Ascending aorta (tissue), 2 donors: ENCODE data around the gene CLIC3. TPM values are rescaled to one million over a fixed set of nuclear protein-coding genes. Genes with fewer than 3 reads are reported as not detected.

Experiments
- DNase-seq, 2 donors: peaks; one replicate each; pipeline ENCODE4 v3.0.0-alpha.2; 2019; ENCODE audit warnings: low spot score in 2 of 2
- H3K27ac ChIP-seq, 2 donors: fragments of 200-600 bp; sonication (generic); one replicate each; pipeline ENCODE4 v1.5.1; 2016 to 2017; ENCODE audit warnings: mild to moderate bottlenecking in 1 of 2
- H3K27me3 ChIP-seq: fragments of 200-600 bp; sonication (generic); one replicate; pipeline ENCODE4 v1.5.1; 2017
- H3K36me3 ChIP-seq, 2 donors: fragments of 200-600 bp; sonication (generic); one replicate each; pipeline ENCODE4 v1.5.1; 2016
- H3K4me1 ChIP-seq, 2 donors: fragments of 200-600 bp; sonication (generic); one replicate each; pipeline ENCODE4 v1.5.1; 2016 to 2017; ENCODE audit warnings: mild to moderate bottlenecking in 1 of 2
- H3K4me3 ChIP-seq, 2 donors: fragments of 200-600 bp; sonication (generic); one replicate each; pipeline ENCODE4 v1.5.1; 2016 to 2017; ENCODE audit warnings: mild to moderate bottlenecking in 1 of 2
- H3K9me3 ChIP-seq, 2 donors: fragments of 200-600 bp; sonication (generic); one replicate each; pipeline ENCODE4 v1.5.1; 2016
- CTCF ChIP-seq, 3 experiments: fragments of 200-600 bp in 2 of 3; fragments of 450-650 bp in 1 of 3; sonication (generic) in 2 of 3; IDR thresholded peaks; one replicate each; pipeline ENCODE4 v1.5.1; 2016 to 2019; ENCODE audit warnings: antibody characterized with exemption in 3 of 3, mild to moderate bottlenecking in 1 of 3, moderate library complexity in 1 of 3
- intact Hi-C: fragments of 100-400 bp; cut with DNase I; formaldehyde crosslinking; loops from one replicate; pipeline ENCODE4 v1.15.1; 2023
- total RNA-seq: library from RNA; depleted of rRNA; stranded (reverse); fragments of >200 nt; gene quantifications from one replicate; pipeline ENCODE4 v1.1.0, GENCODE V29; 2016

Gene CLIC3
- total RNA-seq, 1 donor from 2014 or later, result 2.8 TPM

GRCh38 chr9:136962163-136962562 is 34.2 kb downstream of the CLIC3 start:
- no peaks in the 10 kb centered on the region for H3K36me3 ChIP-seq
- no peaks in the 10 kb centered on the region for H3K27me3 ChIP-seq
- H3K4me3 ChIP-seq, result no peak overlapping the region
- H3K27ac ChIP-seq, result peak overlapping the region in 1 of 2 donors; percentile 55
- H3K9me3 ChIP-seq, result no peaks in the 10 kb centered on the region
- peaks cover 5 to 14% of the 10 kb centered on the region in 2 donors for H3K4me1 ChIP-seq
- no peak for TF ChIP-seq CTCF (IDR thresholded peaks at IDR 0.05)
- intact Hi-C loops, result no loop called here
- DNase-seq, result no peak

- no peak for DNase-seq
- TF ChIP-seq CTCF (IDR thresholded peaks at IDR 0.05), result no peak
- peak overlapping the region; percentile 54 to 55 for H3K27ac ChIP-seq
- no peaks in the 10 kb centered on the region for H3K9me3 ChIP-seq
- H3K4me3 ChIP-seq, result no peak overlapping the region
- H3K27me3 ChIP-seq, result no peaks in the 10 kb centered on the region
- H3K36me3 ChIP-seq, result no peaks in the 10 kb centered on the region
- H3K4me1 ChIP-seq, result peaks cover 5 to 14% of the 10 kb centered on the region in 2 donors
- intact Hi-C loops, result no loop called here
Measured at GRCh38 chr9:136961279-136962065, 34.9 kb downstream of the CLIC3 start.

- intact Hi-C loops, result no loop called here
- no peak for DNase-seq
- Histone ChIP-seq H3K9me3 (no peaks in the 10 kb centered on the region), H3K27ac (peak overlapping the region; percentile 54 to 55), H3K4me3 (no peak overlapping the region), H3K4me1 (peaks cover 5 to 14% of the 10 kb centered on the region in 2 donors), H3K27me3 (no peaks in the 10 kb centered on the region), H3K36me3 (no peaks in the 10 kb centered on the region)
- TF ChIP-seq CTCF (IDR thresholded peaks at IDR 0.05), result no peak
Measured at GRCh38 chr9:136960938-136961275, 35.5 kb downstream of the CLIC3 start.

- H3K4me1 ChIP-seq, result peaks cover 5 to 14% of the 10 kb centered on the region in 2 donors
- intact Hi-C loops, result no loop called here
Measured at GRCh38 chr9:136960212-136960937, 36.0 kb downstream of the CLIC3 start.

More at GRCh38 chr9:136960212-136960937, 36.0 kb downstream of the CLIC3 start:
- no peaks in the 10 kb centered on the region for H3K36me3 ChIP-seq
- DNase-seq, result no peak
- H3K4me3 ChIP-seq, result no peak overlapping the region
- no peak for TF ChIP-seq CTCF (IDR thresholded peaks at IDR 0.05)
- H3K27ac ChIP-seq, result peak overlapping the region in 1 of 2 donors; percentile 54
- H3K27me3 ChIP-seq, result no peaks in the 10 kb centered on the region
- H3K9me3 ChIP-seq, result no peaks in the 10 kb centered on the region
